PFSK-1 (cell line): Measurements from ENCODE around the gene FAH.

Source experiments
- FOXP2 ChIP-seq: optimal IDR thresholded peaks from 2 replicates; pipeline ENCODE3; 2011; ENCODE audit warnings: borderline replicate concordance, control low read depth, inconsistent platforms; ENCODE audit not compliant: insufficient read depth; ENCODE audit errors: extremely low read length, extremely low read depth
- POLR2AphosphoS5 ChIP-seq: IDR thresholded peaks from 2 replicates; pipeline ENCODE4 v1.6.1; 2012; ENCODE audit warnings: low read depth, mild to moderate bottlenecking, control low read depth, low read length, moderate library complexity
- REST ChIP-seq, 2 experiments: IDR thresholded peaks; 2 replicates each; pipeline versions ENCODE4 v1.6.1 to v1.8.0; 2011 to 2012; ENCODE audit warnings: low read depth in 2 of 2, low read length in 2 of 2, control low read depth in 1 of 2, inconsistent platforms in 1 of 2, mild to moderate bottlenecking in 1 of 2, moderate library complexity in 1 of 2; ENCODE audit not compliant: insufficient read depth in 1 of 2
- SIN3A ChIP-seq: IDR thresholded peaks from 2 replicates; pipeline ENCODE4 v1.6.1; 2012; ENCODE audit warnings: mild to moderate bottlenecking, low read length, moderate library complexity, borderline replicate concordance; ENCODE audit not compliant: insufficient read depth
- TAF1 ChIP-seq: IDR thresholded peaks from 2 replicates; pipeline ENCODE4 v1.6.1; 2012; ENCODE audit warnings: low read length, control low read depth, borderline replicate concordance; ENCODE audit not compliant: insufficient read depth

The FAH gene

DNA sequence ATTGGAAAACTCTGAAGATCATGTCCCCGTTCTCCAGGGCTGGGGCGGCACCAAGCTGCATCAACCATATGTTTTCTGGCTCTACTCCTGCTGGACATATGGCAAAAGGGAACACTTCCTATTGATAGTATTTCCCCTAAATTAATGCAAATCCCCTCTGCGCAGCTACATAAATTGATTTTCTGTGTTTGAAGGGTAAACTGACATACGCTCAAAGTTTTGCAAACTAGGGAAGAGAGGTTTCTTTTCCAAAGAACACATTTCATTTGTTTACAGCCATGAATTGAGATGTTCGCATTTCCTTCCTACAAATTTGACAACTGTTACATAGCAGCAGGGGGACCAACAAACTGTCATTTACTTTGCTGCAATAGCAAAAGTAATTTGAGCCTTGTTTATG, 63.3 kb downstream of the FAH start:
- TF ChIP-seq TAF1: no peak
- TF ChIP-seq POLR2AphosphoS5: no peak
- TF ChIP-seq SIN3A: no peak
- TF ChIP-seq REST (IDR thresholded peaks at IDR 0.05; ENCODE audit: insufficient read depth in 1 of 2, low read depth in 2 of 2, low read length in 2 of 2): no peak
- TF ChIP-seq FOXP2: no peak

DNA sequence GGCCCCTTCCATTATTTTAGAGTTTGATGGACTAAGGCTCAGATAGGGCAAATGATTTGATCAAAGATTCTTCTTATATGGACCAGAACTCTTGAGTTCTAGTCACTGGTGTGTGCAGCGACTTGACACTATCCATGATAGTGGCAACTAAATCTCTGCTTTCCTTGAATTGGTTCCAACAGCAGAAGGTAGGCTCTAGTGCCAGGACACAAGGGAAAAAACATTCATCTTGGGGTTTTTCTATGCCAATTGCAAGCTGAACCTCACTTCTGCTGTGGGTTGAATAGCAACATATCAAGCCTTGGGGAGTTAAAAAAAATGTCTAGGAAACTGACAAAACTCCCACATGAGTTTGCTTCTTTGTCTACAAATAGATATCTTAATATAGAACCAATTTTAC, 64.1 kb downstream of the FAH start:
- no peak for TF ChIP-seq REST (IDR thresholded peaks at IDR 0.05; ENCODE audit: insufficient read depth in 1 of 2, low read depth in 2 of 2, low read length in 2 of 2)
- no peak for TF ChIP-seq SIN3A
- no peak for TF ChIP-seq TAF1
- no peak for TF ChIP-seq POLR2AphosphoS5
- TF ChIP-seq FOXP2: no peak

DNA sequence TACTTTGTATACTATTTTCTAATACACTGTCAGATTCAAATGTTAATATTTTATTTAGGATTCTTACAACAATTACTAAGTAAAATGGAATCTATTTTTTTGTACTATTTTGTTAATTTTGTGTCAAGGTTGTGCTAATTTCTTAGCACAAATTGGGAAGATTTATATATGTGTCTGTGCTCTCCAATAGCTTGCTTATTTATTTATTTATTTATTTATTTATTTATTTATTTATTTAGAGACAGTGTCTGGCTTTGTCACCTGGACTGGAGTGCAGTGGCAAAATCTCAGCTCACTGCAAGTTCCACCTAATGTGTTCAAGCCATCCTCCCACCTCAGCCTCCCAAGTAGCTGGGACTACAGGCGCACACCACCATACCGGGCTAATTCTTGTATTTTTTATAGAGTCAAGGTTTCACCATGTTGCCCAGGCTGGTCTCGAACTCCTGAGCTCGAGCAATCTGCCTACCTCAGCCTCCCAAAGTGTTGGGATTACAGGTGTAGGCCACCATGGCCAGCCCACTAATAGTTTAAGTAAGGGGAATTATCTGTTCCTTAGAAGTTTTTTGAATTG, 64.6 kb downstream of the FAH start:
- TF ChIP-seq POLR2AphosphoS5 (no peak), SIN3A (no peak), FOXP2 (no peak), REST (IDR thresholded peaks at IDR 0.05; ENCODE audit: insufficient read depth in 1 of 2, low read depth in 2 of 2, low read length in 2 of 2) (no peak), TAF1 (no peak)

DNA sequence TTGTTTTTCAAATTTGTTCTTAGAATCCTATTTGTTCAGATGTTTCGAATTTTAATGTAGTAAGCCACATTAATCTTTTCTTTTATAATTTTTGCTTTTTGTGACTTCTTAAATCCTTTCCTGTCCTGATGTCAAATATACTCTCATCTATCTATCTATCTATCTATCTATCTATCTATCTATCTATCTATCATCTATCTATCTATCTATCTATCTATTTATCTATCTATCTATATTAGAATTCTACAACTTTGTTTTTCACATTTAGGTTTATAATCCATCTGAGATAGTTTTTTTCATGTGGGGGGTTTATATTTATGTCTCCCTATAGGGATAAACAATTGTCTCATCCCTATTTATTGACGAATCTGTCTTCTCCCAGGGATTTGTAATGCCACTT, 67.2 kb downstream of the FAH start:
- TF ChIP-seq REST (IDR thresholded peaks at IDR 0.05; ENCODE audit: insufficient read depth in 1 of 2, low read depth in 2 of 2, low read length in 2 of 2) (no peak), FOXP2 (no peak)

DNA sequence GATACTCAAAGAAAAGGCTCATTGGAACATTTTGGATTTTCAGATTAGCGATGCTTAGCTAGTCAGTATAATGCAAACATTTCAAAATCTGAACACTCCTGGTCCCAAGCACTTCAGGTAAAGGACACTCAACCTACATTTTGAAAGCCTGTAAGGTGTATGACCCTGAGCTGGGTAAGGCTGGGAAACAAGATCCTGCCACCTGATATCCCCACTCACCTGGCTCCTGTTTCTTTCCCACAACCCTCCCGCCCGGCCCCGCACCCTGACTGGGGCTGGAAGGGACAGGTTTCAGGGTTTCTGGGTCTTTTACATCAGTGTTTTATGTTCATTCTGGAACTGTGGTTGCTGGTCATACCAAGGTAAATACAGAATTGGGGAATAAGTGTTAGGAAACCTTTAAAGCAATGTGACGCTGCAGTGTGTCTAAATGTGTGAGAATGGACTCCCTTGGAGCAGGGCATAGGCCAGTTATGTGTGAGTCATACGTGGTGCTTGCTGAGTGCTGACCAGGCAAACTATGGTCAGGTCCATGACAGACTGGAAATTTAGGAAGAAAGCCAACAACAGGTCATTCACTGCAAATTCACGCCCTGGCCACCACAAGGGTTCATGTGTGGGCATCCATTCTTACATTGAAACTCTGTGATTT, 76.3 kb downstream of the FAH start:
- TF ChIP-seq REST (IDR thresholded peaks at IDR 0.05; ENCODE audit: insufficient read depth in 1 of 2, low read depth in 2 of 2, low read length in 2 of 2) (no peak), SIN3A (no peak), TAF1 (no peak), POLR2AphosphoS5 (no peak), FOXP2 (no peak)
